A549 (cell line): ENCODE measurements around the gene TMEM255B. TPM values are rescaled to one million over a fixed set of nuclear protein-coding genes. Genes with fewer than 3 reads are reported as not detected.

Experiments
- ATAC-seq, 2 experiments: fragments of 200-7000 bp in 1 of 2; fragments of >200 bp in 1 of 2; cut with Nextera tagmentation in 1 of 2; cut with Tn5 transposase in 1 of 2; 3 replicates each; pipeline versions ENCODE4 v1.8.0 to v1.9.1; 2018 to 2020; ENCODE audit warnings: mild to moderate bottlenecking in 1 of 2, moderate library complexity in 1 of 2
- CTCF ChIA-PET: fragments of 300-600 bp; sonication (Branson Sonifier 250); formaldehyde crosslinking; extraction: SDS; loops from one replicate; lab custom pipeline; 2021; ENCODE audit warnings: antibody characterized with exemption, inconsistent platforms; lab: Yijun Ruan, JAX
- POLR2A ChIA-PET: fragments of 350-600 bp; formaldehyde crosslinking; extraction: SDS; loops from one replicate; lab custom pipeline; 2021; ENCODE audit warnings: antibody characterized with exemption, inconsistent platforms; lab: Yijun Ruan, JAX
- DNase-seq, 2 experiments: peaks; one replicate each; pipeline versions ENCODE4 v3.0.0 to v3.0.0-alpha.2; 2011 to 2016; ENCODE audit warnings: low read depth in 1 of 2, low spot score in 1 of 2
- FAIRE-seq: peaks from 2 replicates; lab custom pipeline; 2011; peaks lifted over from hg19 to GRCh38; lab: Jason Lieb, UNC
- H3K27ac ChIP-seq, 2 experiments: fragments of >200 bp; sonication (Bioruptor Twin); formaldehyde crosslinking; 3 replicates each; pipeline ENCODE4 v1.5.1; 2016 to 2017
- H3K4me1 ChIP-seq: fragments of >200 bp; sonication (Bioruptor Twin); formaldehyde crosslinking; 3 replicates; pipeline ENCODE4 v1.6.1; 2016
- H3K4me2 ChIP-seq: fragments of >200 bp; sonication (Bioruptor Twin); formaldehyde crosslinking; 3 replicates; pipeline ENCODE4 v1.6.1; 2016
- H3K4me3 ChIP-seq: fragments of >200 bp; sonication (Bioruptor Twin); formaldehyde crosslinking; 3 replicates; pipeline ENCODE4 v1.5.1; 2016
- H3K9me3 ChIP-seq: fragments of >200 bp; sonication (Bioruptor Twin); formaldehyde crosslinking; 3 replicates; pipeline ENCODE4 v1.6.1; 2016
- ATOH8 ChIP-seq: fragments of 250-450 bp; sonication (Bioruptor Pico); IDR thresholded peaks from 2 replicates; pipeline ENCODE4 v1.5.0; 2020; ENCODE audit warnings: low read depth, mild to moderate bottlenecking, moderate library complexity
- BCL3 ChIP-seq: fragments of >200 bp; sonication (Bioruptor Twin); formaldehyde crosslinking; IDR thresholded peaks from 3 replicates; pipeline ENCODE4 v1.6.1; 2016
- CBX8 ChIP-seq: fragments of 200-600 bp; sonication (generic); IDR thresholded peaks from 2 replicates; pipeline ENCODE4 v1.6.1; 2016
- CHD4 ChIP-seq: fragments of 200-600 bp; sonication (generic); IDR thresholded peaks from 2 replicates; pipeline ENCODE4 v1.6.1; 2016; ENCODE audit warnings: antibody characterized with exemption, mild to moderate bottlenecking, borderline replicate concordance
- CTCF ChIP-seq: fragments of >200 bp; sonication (Bioruptor Twin); formaldehyde crosslinking; IDR thresholded peaks from 3 replicates; pipeline ENCODE4 v1.5.1; 2016
- EHMT2 ChIP-seq: fragments of 200-600 bp; sonication (generic); IDR thresholded peaks from 2 replicates; pipeline ENCODE4 v1.6.1; 2016; ENCODE audit warnings: antibody characterized with exemption, low read depth, mild to moderate bottlenecking, moderate library complexity
- EP300 ChIP-seq, 2 experiments: fragments of >200 bp; sonication (Bioruptor Twin); formaldehyde crosslinking; IDR thresholded peaks; 2 replicates in 1 of 2; 3 replicates in 1 of 2; pipeline ENCODE4 v1.6.1; 2016 to 2017
- FOSB ChIP-seq: fragments of 250-450 bp; sonication (Bioruptor Pico); IDR thresholded peaks from 2 replicates; pipeline ENCODE4 v1.5.0; 2020; ENCODE audit warnings: mild to moderate bottlenecking, moderate library complexity
- FOXS1 ChIP-seq: fragments of 250-450 bp; sonication (Bioruptor Pico); IDR thresholded peaks from 2 replicates; pipeline ENCODE4 v1.5.0; 2020; ENCODE audit warnings: mild to moderate bottlenecking, moderate library complexity
- GATA3 ChIP-seq: IDR thresholded peaks from 2 replicates; pipeline ENCODE4 v1.6.1; 2012; ENCODE audit warnings: borderline replicate concordance
- HDAC2 ChIP-seq: fragments of 200-600 bp; sonication (generic); IDR thresholded peaks from 2 replicates; pipeline ENCODE4 v1.6.1; 2016
- HEYL ChIP-seq: fragments of 250-450 bp; sonication (Bioruptor Pico); IDR thresholded peaks from 2 replicates; pipeline ENCODE4 v1.8.0; 2021; ENCODE audit warnings: mild to moderate bottlenecking, moderate library complexity
- HMGXB4 ChIP-seq: fragments of 250-450 bp; sonication (Bioruptor Pico); IDR thresholded peaks from 2 replicates; pipeline ENCODE4 v1.5.0; 2021; ENCODE audit warnings: mild to moderate bottlenecking, moderate library complexity, borderline replicate concordance
- HOXA7 ChIP-seq: fragments of 250-450 bp; sonication (Bioruptor Pico); IDR thresholded peaks from 2 replicates; pipeline ENCODE4 v1.5.0; 2020; ENCODE audit warnings: mild to moderate bottlenecking, moderate library complexity
- JUNB ChIP-seq: fragments of >200 bp; sonication (Bioruptor Twin); formaldehyde crosslinking; IDR thresholded peaks from 2 replicates; pipeline ENCODE4 v1.6.1; 2016
- KDM1A ChIP-seq: fragments of 200-600 bp; sonication (generic); IDR thresholded peaks from 2 replicates; pipeline ENCODE4 v1.6.1; 2016; ENCODE audit warnings: low read depth, mild to moderate bottlenecking
- KDM5A ChIP-seq: fragments of 200-600 bp; sonication (generic); IDR thresholded peaks from 2 replicates; pipeline ENCODE4 v1.6.1; 2016; ENCODE audit warnings: antibody characterized with exemption, mild to moderate bottlenecking
- MAX ChIP-seq: IDR thresholded peaks from 2 replicates; pipeline ENCODE4 v1.6.1; 2012
- MYC ChIP-seq: IDR thresholded peaks from 2 replicates; pipeline ENCODE4 v1.6.1; 2012; ENCODE audit warnings: mild to moderate bottlenecking, inconsistent platforms, low read length, improper control_type of control experiment, borderline replicate concordance
- NFE2L2 ChIP-seq: fragments of 150-350 bp; conservative IDR thresholded peaks from 2 replicates; pipeline ENCODE4 v1.6.1; 2014; ENCODE audit warnings: low read length
- PBX3 ChIP-seq: IDR thresholded peaks from 2 replicates; pipeline ENCODE4 v1.6.1; 2012
- POLR2AphosphoS2 ChIP-seq: conservative IDR thresholded peaks from 2 replicates; pipeline ENCODE4 v1.6.1; 2012; ENCODE audit warnings: low read length, improper control_type of control experiment, inconsistent platforms
- RFX5 ChIP-seq: fragments of 450-650 bp; IDR thresholded peaks from 2 replicates; pipeline ENCODE4 v1.7.1; 2014; ENCODE audit warnings: antibody characterized with exemption, mild to moderate bottlenecking, moderate library complexity
- SMC3 ChIP-seq: fragments of >200 bp; sonication (Bioruptor Twin); formaldehyde crosslinking; IDR thresholded peaks from 3 replicates; pipeline ENCODE4 v1.6.1; 2018; ENCODE audit warnings: inconsistent platforms
- TFCP2L1 ChIP-seq: fragments of 250-450 bp; sonication (Bioruptor Pico); IDR thresholded peaks from 2 replicates; pipeline ENCODE4 v1.5.0; 2021; ENCODE audit warnings: mild to moderate bottlenecking
- TP53 ChIP-seq: fragments of 250-450 bp; sonication (Bioruptor Pico); IDR thresholded peaks from 2 replicates; pipeline ENCODE4 v1.5.0; 2021; ENCODE audit warnings: mild to moderate bottlenecking, moderate library complexity
- ZC3H11A ChIP-seq: fragments of 450-650 bp; IDR thresholded peaks from 2 replicates; pipeline ENCODE4 v1.6.1; 2014; ENCODE audit warnings: antibody characterized with exemption, mild to moderate bottlenecking
- ZNF302 ChIP-seq: fragments of 250-450 bp; sonication (Bioruptor Pico); IDR thresholded peaks from 2 replicates; pipeline ENCODE4 v1.9.0; 2021; ENCODE audit warnings: inconsistent platforms, mild to moderate bottlenecking, moderate library complexity
- WGBS: methylation state at CpG from one replicate; pipeline ENCODE4 v1.1.6; 2017; ENCODE audit errors: missing lambda C conversion rate; 5-methylcytosine and 5-hydroxymethylcytosine counted together
- polyA plus RNA-seq, 4 experiments: library from polyadenylated mRNA; depleted of rRNA in 3 of 4; stranded (reverse); fragments of >200 nt; fragmentation: RNase III in 1 of 4; extraction: RNeasy Plus Mini Kit Qiagen cat#74134 plus additional on column Dnase treatment in 1 of 4; gene quantifications; 2 replicates in 3 of 4; 3 replicates in 1 of 4; pipeline ENCODE4 v1.2.3, GENCODE V29; 2011 to 2017
- TF ChIP-seq, protein P1 (sequence below): fragments of >200 bp; sonication (Bioruptor Twin); formaldehyde crosslinking; IDR thresholded peaks from 2 replicates; pipeline ENCODE4 v1.6.1; 2016
- TF ChIP-seq, protein P2 (sequence below): IDR thresholded peaks from 2 replicates; pipeline ENCODE4 v1.6.1; 2012; ENCODE audit warnings: low read depth, borderline replicate concordance

TMEM255B gene
- polyA plus RNA-seq, 2 of the 4 experiments (the other 2 are of a cell fraction) = 0.54 to 1.1 TPM

- CTCF ChIA-PET = no interaction called here
- WGBS = 30% methylated on average over 4 of the region's 4 CpGs
- DNase-seq (no peak), FAIRE-seq (no peak), ATAC-seq (no peak)
- Histone ChIP-seq H3K9me3 (no peaks in the 10 kb centered on the region), H3K4me2 (no peak overlapping the region), H3K4me3 (no peak overlapping the region), H3K27ac (no peak overlapping the region)
- POLR2A ChIA-PET = no interaction called here
- TF ChIP-seq CTCF (no peak), ZNF302 (CRISPR knock-in tag) (no peak), EHMT2 (no peak), TFCP2L1 (CRISPR knock-in tag) (no peak), ZC3H11A (no peak), HEYL (CRISPR knock-in tag) (no peak), MAX (no peak), FOSB (CRISPR knock-in tag) (no peak), CHD4 (no peak), GATA3 (no peak), HDAC2 (no peak), RFX5 (no peak), HOXA7 (CRISPR knock-in tag) (no peak), KDM1A (no peak), SMC3 (no peak)
- TF ChIP-seq, protein P1, sequence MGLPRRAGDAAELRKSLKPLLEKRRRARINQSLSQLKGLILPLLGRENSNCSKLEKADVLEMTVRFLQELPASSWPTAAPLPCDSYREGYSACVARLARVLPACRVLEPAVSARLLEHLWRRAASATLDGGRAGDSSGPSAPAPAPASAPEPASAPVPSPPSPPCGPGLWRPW = no peak
- TF ChIP-seq, protein P2, sequence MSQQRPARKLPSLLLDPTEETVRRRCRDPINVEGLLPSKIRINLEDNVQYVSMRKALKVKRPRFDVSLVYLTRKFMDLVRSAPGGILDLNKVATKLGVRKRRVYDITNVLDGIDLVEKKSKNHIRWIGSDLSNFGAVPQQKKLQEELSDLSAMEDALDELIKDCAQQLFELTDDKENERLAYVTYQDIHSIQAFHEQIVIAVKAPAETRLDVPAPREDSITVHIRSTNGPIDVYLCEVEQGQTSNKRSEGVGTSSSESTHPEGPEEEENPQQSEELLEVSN = no peak
- TF ChIP-seq, all 56 proteins: peak for 0
- no peaks in the 10 kb centered on the region for H3K4me1 ChIP-seq
Observed at GRCh38 chr13:113765564-113765910, 6.5 kb downstream of the TMEM255B start.

- H3K4me3 ChIP-seq = no peak overlapping the region
- no peaks in the 10 kb centered on the region for H3K4me1 ChIP-seq
- no peak overlapping the region for H3K27ac ChIP-seq
- H3K4me2 ChIP-seq = no peak overlapping the region
- ChIA-PET CTCF (no interaction called here), POLR2A (no interaction called here)
- FAIRE-seq (no peak), DNase-seq (no peak), ATAC-seq (no peak)
- H3K9me3 ChIP-seq = no peaks in the 10 kb centered on the region
- WGBS = 70% methylated on average over 20 of the region's 30 CpGs
- TF ChIP-seq BCL3 = no peak
- TF ChIP-seq, protein P1 = no peak
- no peak for TF ChIP-seq NFE2L2
- no peak for TF ChIP-seq JUNB
- TF ChIP-seq POLR2AphosphoS2 = no peak
- no peak for TF ChIP-seq CHD4
- TF ChIP-seq TP53 (CRISPR knock-in tag) = no peak
- no peak for TF ChIP-seq EHMT2
- no peak for TF ChIP-seq ATOH8 (CRISPR knock-in tag)
- TF ChIP-seq CBX8 = no peak
- no peak for TF ChIP-seq PBX3
- no peak for TF ChIP-seq KDM5A
- TF ChIP-seq RFX5 = no peak
- TF ChIP-seq HDAC2 = no peak
- TF ChIP-seq FOXS1 = no peak
- no peak for TF ChIP-seq MYC
- no peak for TF ChIP-seq EP300 (IDR thresholded peaks at IDR 0.05)
- TF ChIP-seq HMGXB4 (CRISPR knock-in tag) = no peak
Observed at GRCh38 chr13:113766035-113766800, 7.2 kb downstream of the TMEM255B start.
